ENCODE measurements around the gene GBF1.

The GBF1 gene

GRCh38 chr10:102227050-102227449 lies 18.3 kb upstream of the GBF1 start:
- TF ChIP-seq, protein P1, sequence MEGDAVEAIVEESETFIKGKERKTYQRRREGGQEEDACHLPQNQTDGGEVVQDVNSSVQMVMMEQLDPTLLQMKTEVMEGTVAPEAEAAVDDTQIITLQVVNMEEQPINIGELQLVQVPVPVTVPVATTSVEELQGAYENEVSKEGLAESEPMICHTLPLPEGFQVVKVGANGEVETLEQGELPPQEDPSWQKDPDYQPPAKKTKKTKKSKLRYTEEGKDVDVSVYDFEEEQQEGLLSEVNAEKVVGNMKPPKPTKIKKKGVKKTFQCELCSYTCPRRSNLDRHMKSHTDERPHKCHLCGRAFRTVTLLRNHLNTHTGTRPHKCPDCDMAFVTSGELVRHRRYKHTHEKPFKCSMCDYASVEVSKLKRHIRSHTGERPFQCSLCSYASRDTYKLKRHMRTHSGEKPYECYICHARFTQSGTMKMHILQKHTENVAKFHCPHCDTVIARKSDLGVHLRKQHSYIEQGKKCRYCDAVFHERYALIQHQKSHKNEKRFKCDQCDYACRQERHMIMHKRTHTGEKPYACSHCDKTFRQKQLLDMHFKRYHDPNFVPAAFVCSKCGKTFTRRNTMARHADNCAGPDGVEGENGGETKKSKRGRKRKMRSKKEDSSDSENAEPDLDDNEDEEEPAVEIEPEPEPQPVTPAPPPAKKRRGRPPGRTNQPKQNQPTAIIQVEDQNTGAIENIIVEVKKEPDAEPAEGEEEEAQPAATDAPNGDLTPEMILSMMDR (conservative IDR thresholded peaks at IDR 0.05; ENCODE audit: low read depth, low read length): no peak
- H4K20me1 ChIP-seq (ENCODE audit: insufficient read depth): no peaks in the 10 kb centered on the region
- H3K36me3 ChIP-seq (ENCODE audit: insufficient read depth): no peaks in the 10 kb centered on the region
- H3K4me2 ChIP-seq: no peak overlapping the region
- H3K79me2 ChIP-seq (ENCODE audit: insufficient read depth, low read depth): no peaks in the 10 kb centered on the region
- H3K4me3 ChIP-seq (IDR thresholded peaks at IDR 0.05; ENCODE audit: insufficient read depth, low read depth, low read length): no peak overlapping the region
- H3K4me1 ChIP-seq (ENCODE audit: low read depth, poor library complexity, severe bottlenecking): peaks cover 20% of the 10 kb centered on the region
- no peak overlapping the region for H3K27ac ChIP-seq
- H2AFZ ChIP-seq (ENCODE audit: low read depth): no peak overlapping the region
- no peak overlapping the region for H3K9ac ChIP-seq
- peaks cover 37% of the 10 kb centered on the region; the same call in 1 of the 2 replicates for H3K27me3 ChIP-seq (ENCODE audit: insufficient read depth, low read depth)

DNA sequence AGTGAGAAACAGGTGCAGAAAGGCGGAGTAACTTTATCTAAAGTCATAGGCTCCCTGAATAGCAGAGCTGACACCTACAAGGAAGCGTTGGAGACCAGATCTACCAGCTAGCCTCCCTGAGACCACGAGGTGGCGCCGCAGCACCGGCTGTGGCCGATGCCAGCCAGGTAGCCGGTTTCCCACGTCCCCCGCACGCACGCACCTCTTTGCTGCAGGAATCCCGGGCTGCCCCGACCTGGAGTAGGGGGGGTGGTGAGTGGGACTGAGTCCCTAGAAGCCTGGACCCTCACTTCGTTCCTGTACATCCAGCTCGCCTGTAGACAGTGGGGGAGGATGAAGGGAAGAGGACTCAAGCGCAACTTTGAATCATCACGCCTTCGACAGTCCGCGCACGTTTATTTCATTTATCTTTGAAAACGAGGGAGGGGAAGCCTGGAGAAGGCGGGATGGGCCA lies 15.5 kb upstream of the GBF1 start:
- no peak overlapping the region; the same call in 1 of the 2 replicates for H3K9ac ChIP-seq
- H3K79me2 ChIP-seq (ENCODE audit: insufficient read depth, low read depth): no peaks in the 10 kb centered on the region
- H2AFZ ChIP-seq (ENCODE audit: low read depth): peak overlapping the region; percentile 62
- H3K4me2 ChIP-seq: peak overlapping the region; percentile 81
- H3K27me3 ChIP-seq (ENCODE audit: insufficient read depth, low read depth): peaks cover 38% of the 10 kb centered on the region; the same call in 1 of the 2 replicates
- TF ChIP-seq, protein P1 (conservative IDR thresholded peaks at IDR 0.05; ENCODE audit: low read depth, low read length): peak; percentile 81
- H4K20me1 ChIP-seq (ENCODE audit: insufficient read depth): no peaks in the 10 kb centered on the region
- H3K4me3 ChIP-seq (IDR thresholded peaks at IDR 0.05; ENCODE audit: insufficient read depth, low read depth, low read length): no peak overlapping the region
- no peaks in the 10 kb centered on the region for H3K36me3 ChIP-seq (ENCODE audit: insufficient read depth)
- peaks cover 20% of the 10 kb centered on the region for H3K4me1 ChIP-seq (ENCODE audit: low read depth, poor library complexity, severe bottlenecking)
- no peak overlapping the region for H3K27ac ChIP-seq

DNA sequence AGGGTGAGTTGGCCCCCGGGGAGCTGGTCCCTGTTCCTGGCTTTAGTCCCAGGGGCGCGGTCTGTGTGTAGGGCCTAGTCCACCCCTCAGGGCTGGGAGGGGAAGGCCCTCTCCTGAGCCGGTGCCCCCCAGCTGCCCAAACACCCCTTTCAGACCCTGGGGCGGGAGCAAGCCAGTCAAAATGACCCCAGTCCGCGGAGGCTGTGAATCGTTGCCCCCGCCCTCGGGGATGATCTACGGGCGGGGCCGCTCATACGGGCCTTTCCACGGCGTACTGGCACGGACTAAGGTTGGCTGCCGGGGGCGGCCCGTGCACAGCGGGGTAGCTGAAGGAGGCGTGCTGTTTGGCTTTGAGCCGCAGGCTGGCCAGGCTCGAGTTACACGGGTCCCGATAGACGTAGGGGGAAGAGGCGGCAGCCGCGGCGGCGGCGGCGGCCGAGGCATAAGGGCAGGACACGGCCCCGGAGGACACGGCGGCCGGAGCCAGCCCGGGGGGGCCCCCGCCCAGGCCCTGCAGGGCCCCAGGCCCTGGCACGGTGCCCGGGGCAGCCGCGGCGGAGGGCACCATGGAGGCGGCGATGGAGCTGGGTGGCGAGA lies 15.0 kb upstream of the GBF1 start:
- H3K4me2 ChIP-seq: peak overlapping the region; percentile 81
- peaks cover 18% of the 10 kb centered on the region for H3K4me1 ChIP-seq (ENCODE audit: low read depth, poor library complexity, severe bottlenecking)
- no peaks in the 10 kb centered on the region for H4K20me1 ChIP-seq (ENCODE audit: insufficient read depth)
- no peaks in the 10 kb centered on the region for H3K36me3 ChIP-seq (ENCODE audit: insufficient read depth)
- no peak overlapping the region for H3K27ac ChIP-seq
- peaks cover 38% of the 10 kb centered on the region; the same call in 1 of the 2 replicates for H3K27me3 ChIP-seq (ENCODE audit: insufficient read depth, low read depth)
- H3K4me3 ChIP-seq (IDR thresholded peaks at IDR 0.05; ENCODE audit: insufficient read depth, low read depth, low read length): no peak overlapping the region
- TF ChIP-seq, protein P1 (conservative IDR thresholded peaks at IDR 0.05; ENCODE audit: low read depth, low read length): no peak
- peak overlapping the region; percentile 8; the same call in 1 of the 2 replicates for H3K9ac ChIP-seq
- peak overlapping the region; percentile 62 for H2AFZ ChIP-seq (ENCODE audit: low read depth)
- no peaks in the 10 kb centered on the region for H3K79me2 ChIP-seq (ENCODE audit: insufficient read depth, low read depth)

DNA sequence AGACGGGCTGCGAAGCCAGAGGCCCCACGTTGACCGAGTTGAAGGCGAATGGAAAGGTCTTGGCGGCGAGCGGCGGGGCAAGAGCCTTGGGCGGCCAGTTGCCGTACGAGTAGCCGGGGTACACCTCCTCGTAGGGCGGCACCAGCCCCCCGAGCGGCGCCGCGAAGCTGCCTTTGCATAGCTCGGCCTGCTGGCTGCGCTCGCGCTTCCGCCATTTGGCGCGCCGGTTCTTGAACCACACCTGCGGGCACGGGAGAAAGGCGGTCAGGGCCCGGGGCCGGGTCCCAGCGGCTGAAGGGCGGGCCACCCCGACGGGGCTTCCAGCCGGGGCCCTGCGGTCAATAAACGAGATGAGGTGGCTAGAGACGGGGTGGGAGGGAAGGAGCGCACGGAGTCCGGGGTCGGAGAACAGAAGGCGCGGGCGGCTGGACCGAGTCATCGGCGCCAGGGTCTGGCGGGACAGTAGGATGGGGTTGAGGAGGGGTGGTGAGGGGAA lies 14.4 kb upstream of the GBF1 start:
- Histone ChIP-seq H3K36me3 (ENCODE audit: insufficient read depth) (no peaks in the 10 kb centered on the region), H3K9ac (peak overlapping the region; percentile 8; the same call in 1 of the 2 replicates), H3K79me2 (ENCODE audit: insufficient read depth, low read depth) (no peaks in the 10 kb centered on the region), H3K4me3 (IDR thresholded peaks at IDR 0.05; ENCODE audit: insufficient read depth, low read depth, low read length) (no peak overlapping the region), H2AFZ (ENCODE audit: low read depth) (peak overlapping the region; percentile 62), H3K27ac (no peak overlapping the region), H4K20me1 (ENCODE audit: insufficient read depth) (no peaks in the 10 kb centered on the region), H3K4me2 (peak overlapping the region; percentile 81), H3K4me1 (ENCODE audit: low read depth, poor library complexity, severe bottlenecking) (peaks cover 13% of the 10 kb centered on the region), H3K27me3 (ENCODE audit: insufficient read depth, low read depth) (peaks cover 38% of the 10 kb centered on the region; the same call in 1 of the 2 replicates)
- TF ChIP-seq, protein P1 (conservative IDR thresholded peaks at IDR 0.05; ENCODE audit: low read depth, low read length): peak; percentile 22

All from KMS-11 (cell line).